HCT116 (cell line): ENCODE results near the gene JAGN1. TPM values are rescaled to one million over a fixed set of nuclear protein-coding genes. Genes with fewer than 3 reads are reported as not detected.
A peak's percentile ranks its signal among the peaks of the same experiment; 100 is the strongest.
"Not testable (repeated sequence)": the region's sequence is repeated elsewhere in the genome, so short reads cannot be mapped to it uniquely, and the experiment has no call there.

Experiments
- ATAC-seq: fragments of 200-7000 bp; cut with Tn5 transposase; 2 replicates; pipeline ENCODE4 v1.9.1; 2020; ENCODE audit warnings: mild to moderate bottlenecking, moderate library complexity
- BruUV-seq: library from RNA; stranded (reverse); fragments of 400-500 nt; replicated peaks from 2 replicates; lab custom pipeline; 2021; lab: Mats Ljungman, UMichigan
- CTCF ChIA-PET: fragments of 300-600 bp; sonication (Branson Sonifier 250); formaldehyde crosslinking; loops from one replicate; lab custom pipeline; 2021; ENCODE audit warnings: antibody characterized with exemption; lab: Charles Lee
- POLR2A ChIA-PET: fragments of 300-600, 350-600 bp; sonication (Branson Sonifier 250); formaldehyde crosslinking; loops from one replicate; lab custom pipeline; 2021; ENCODE audit warnings: antibody characterized with exemption; lab: Charles Lee
- RAD21 ChIA-PET, 2 experiments: fragments of 300-600 bp; sonication (Branson Sonifier 250); formaldehyde crosslinking; loops; one replicate each; lab custom pipeline; 2023; ENCODE audit warnings: low total read pairs in 2 of 2; ENCODE audit not compliant: uncharacterized antibody in 2 of 2, unreplicated experiment in 2 of 2, low non-redundant PET in 1 of 2; lab: Charles Lee
- DNase-seq: peaks from one replicate; pipeline ENCODE4 v3.0.0-alpha.2; 2010; ENCODE audit warnings: low read depth, low spot score
- H2AFZ ChIP-seq: fragments of 200-600 bp; shearing (Covaris generic), sonication (generic); 2 replicates; pipeline ENCODE4 v1.6.1; 2017; ENCODE audit warnings: low read depth, mixed run types, mixed read lengths, antibody characterized with exemption, low read length; ENCODE audit not compliant: poor library complexity, severe bottlenecking
- H3K27ac ChIP-seq: 2 replicates; pipeline ENCODE4 v1.5.1; 2012; ENCODE audit warnings: low read depth, low read length
- H3K27me3 ChIP-seq: fragments of 200-600 bp; sonication (generic); 2 replicates; pipeline ENCODE4 v1.6.1; 2016; ENCODE audit warnings: mixed run types, low read length, mixed read lengths; ENCODE audit not compliant: insufficient read depth
- H3K36me3 ChIP-seq, 2 experiments: fragments of 200-500 bp in 1 of 2; fragments of 200-600 bp in 1 of 2; sonication (Bioruptor generic) in 1 of 2; sonication (generic) in 1 of 2; 2 replicates each; pipeline versions ENCODE4 v1.5.1 to v1.6.1; 2014 to 2016; ENCODE audit warnings: low read length in 2 of 2, inconsistent platforms in 1 of 2, mixed read lengths in 1 of 2, mixed run types in 1 of 2; ENCODE audit not compliant: insufficient read depth in 2 of 2, control insufficient read depth in 1 of 2
- H3K4me1 ChIP-seq, 2 experiments: fragments of 200-600 bp in 1 of 2; sonication (generic) in 1 of 2; 2 replicates each; pipeline versions ENCODE4 v1.5.1 to v1.6.1; 2012 to 2017; ENCODE audit warnings: low read length in 2 of 2, inconsistent platforms in 1 of 2, mild to moderate bottlenecking in 1 of 2, mixed read lengths in 1 of 2, mixed run types in 1 of 2, moderate library complexity in 1 of 2; ENCODE audit not compliant: insufficient read depth in 2 of 2, control insufficient read depth in 1 of 2
- H3K4me2 ChIP-seq: fragments of 200-600 bp; sonication (generic); 2 replicates; pipeline ENCODE4 v1.6.1; 2017; ENCODE audit warnings: mixed run types, low read length, mixed read lengths
- H3K4me3 ChIP-seq, 2 experiments: fragments of 200-600 bp in 1 of 2; sonication (generic) in 1 of 2; replicated peaks in 1 of 2; 2 replicates each; pipeline ENCODE4 v1.5.1; 2011 to 2016; ENCODE audit warnings: low read length in 2 of 2, control low read depth in 1 of 2, low read depth in 1 of 2, mild to moderate bottlenecking in 1 of 2, mixed read lengths in 1 of 2, mixed run types in 1 of 2
- H3K79me2 ChIP-seq: fragments of 200-600 bp; sonication (generic); 2 replicates; pipeline ENCODE4 v1.6.1; 2017; ENCODE audit warnings: mild to moderate bottlenecking, mixed run types, low read length, moderate library complexity, mixed read lengths; ENCODE audit not compliant: insufficient read depth
- H3K9ac ChIP-seq: fragments of 200-600 bp; sonication (generic); 2 replicates; pipeline ENCODE4 v1.6.1; 2016; ENCODE audit warnings: low read length, mixed read lengths
- H3K9me2 ChIP-seq: fragments of 200-600 bp; sonication (generic), shearing (Covaris generic); 2 replicates; pipeline ENCODE4 v1.6.1; 2017; ENCODE audit warnings: mixed run types, mild to moderate bottlenecking, moderate library complexity; ENCODE audit not compliant: insufficient read depth
- H3K9me3 ChIP-seq, 2 experiments: fragments of 200-500 bp in 1 of 2; fragments of 200-600 bp in 1 of 2; sonication (Bioruptor generic) in 1 of 2; sonication (generic) in 1 of 2; 2 replicates each; pipeline ENCODE4 v1.6.1; 2014 to 2017; ENCODE audit warnings: low read length in 2 of 2, mixed read lengths in 2 of 2, inconsistent platforms in 1 of 2, low read depth in 1 of 2, mild to moderate bottlenecking in 1 of 2, mixed run types in 1 of 2, moderate library complexity in 1 of 2; ENCODE audit not compliant: control insufficient read depth in 1 of 2, insufficient read depth in 1 of 2
- H4K20me1 ChIP-seq: fragments of 200-600 bp; sonication (generic), shearing (Covaris generic); 2 replicates; pipeline ENCODE4 v1.6.1; 2017; ENCODE audit warnings: mixed run types, mild to moderate bottlenecking, moderate library complexity; ENCODE audit not compliant: insufficient read depth
- EGR1 ChIP-seq: IDR thresholded peaks from 2 replicates; pipeline ENCODE4 v1.6.1; 2012; ENCODE audit warnings: low read depth
- ELF1 ChIP-seq: IDR thresholded peaks from 2 replicates; pipeline ENCODE4 v1.6.1; 2012; ENCODE audit warnings: low read depth, borderline replicate concordance
- EZH2 ChIP-seq: fragments of 200-600 bp; sonication (generic); IDR thresholded peaks from 2 replicates; pipeline ENCODE4 v1.6.1; 2017; ENCODE audit warnings: antibody characterized with exemption, mixed run types
- EZH2phosphoT487 ChIP-seq: fragments of 200-600 bp; IDR thresholded peaks from 2 replicates; pipeline ENCODE4 v1.6.1; 2018; ENCODE audit warnings: antibody characterized with exemption, borderline replicate concordance
- FOSL1 ChIP-seq: IDR thresholded peaks from 2 replicates; pipeline ENCODE4 v1.6.1; 2012; ENCODE audit warnings: low read depth
- POLR2A ChIP-seq: IDR thresholded peaks from 2 replicates; pipeline ENCODE4 v1.7.0; 2011; ENCODE audit warnings: borderline replicate concordance; ENCODE audit not compliant: insufficient read depth, insufficient read length; ENCODE audit errors: extremely low read depth
- POLR2AphosphoS5 ChIP-seq: IDR thresholded peaks from 2 replicates; pipeline ENCODE4 v1.6.1; 2011; ENCODE audit warnings: mild to moderate bottlenecking, low read depth, low read length, moderate library complexity
- RAD21 ChIP-seq: IDR thresholded peaks from 2 replicates; pipeline ENCODE4 v1.6.1; 2012; ENCODE audit warnings: low read depth, mild to moderate bottlenecking
- SP1 ChIP-seq: IDR thresholded peaks from 2 replicates; pipeline ENCODE4 v1.6.1; 2012; ENCODE audit warnings: low read depth
- TCF7L2 ChIP-seq: IDR thresholded peaks from 2 replicates; pipeline ENCODE4 v1.7.0; 2011; ENCODE audit warnings: borderline replicate concordance, inconsistent platforms; ENCODE audit not compliant: insufficient read depth, insufficient read length; ENCODE audit errors: extremely low read depth
- YY1 ChIP-seq: IDR thresholded peaks from 2 replicates; pipeline ENCODE4 v1.6.1; 2011; ENCODE audit warnings: low read length, low read depth, moderate library complexity, mild to moderate bottlenecking; ENCODE audit not compliant: insufficient replicate concordance; ENCODE audit errors: extremely low read depth
- intact Hi-C: fragments of 100-400 bp; cut with micrococcal nuclease; formaldehyde crosslinking; loops from 2 replicates; pipeline ENCODE4 v1.10.0; 2022
- total RNA-seq: library from RNA; stranded (reverse); gene quantifications from one replicate; pipeline ENCODE4 v1.2.1, GENCODE V29; 2021; ENCODE audit not compliant: unreplicated experiment
- TF ChIP-seq, protein P1 (sequence below), 3 experiments: fragments of 200-600 bp in 1 of 3; sonication (generic) in 1 of 3; IDR thresholded peaks in 2 of 3; conservative IDR thresholded peaks in 1 of 3; 2 replicates each; pipeline ENCODE4 v1.5.1; 2012 to 2017; ENCODE audit warnings: low read depth in 2 of 3, low read length in 2 of 3, antibody characterized with exemption in 1 of 3, borderline replicate concordance in 1 of 3, control low read depth in 1 of 3, mild to moderate bottlenecking in 1 of 3, mixed read lengths in 1 of 3, mixed run types in 1 of 3, moderate library complexity in 1 of 3; ENCODE audit not compliant: insufficient read depth in 1 of 3
- TF ChIP-seq, protein P2 (sequence below): IDR thresholded peaks from 2 replicates; pipeline ENCODE4 v1.6.1; 2012; ENCODE audit warnings: low read depth
- TF ChIP-seq, protein P3 (sequence below): IDR thresholded peaks from 2 replicates; pipeline ENCODE4 v1.6.1; 2012

JAGN1 gene
- total RNA-seq, 1 experiment from 2014 or later = 33.4 TPM

DNA sequence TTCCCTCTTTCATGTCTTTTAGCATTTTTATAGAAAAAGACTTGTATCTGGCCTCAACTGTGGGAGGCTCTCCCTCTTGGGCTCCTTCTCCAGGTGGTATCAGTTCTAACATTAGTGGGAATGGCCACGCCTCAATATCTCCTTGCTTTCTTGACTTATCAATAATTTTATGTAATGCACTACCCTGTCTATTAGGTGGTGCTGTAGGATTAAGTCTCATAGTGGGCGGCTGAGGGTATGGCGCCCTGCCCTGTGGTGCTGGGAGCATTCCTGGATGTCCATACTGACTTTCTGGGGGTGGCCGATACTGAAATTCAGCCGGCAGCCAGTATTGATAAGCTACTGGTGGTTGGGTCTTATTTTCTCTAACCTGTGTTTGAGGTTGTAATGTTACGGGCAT, 37.9 kb upstream of the JAGN1 start:
- ChIA-PET CTCF (no interaction called here), POLR2A (no interaction called here), RAD21 (no interaction called here)
- Histone ChIP-seq H3K27me3 (no peaks in the 10 kb centered on the region), H3K4me3 (no peak overlapping the region), H3K27ac (no peak overlapping the region), H3K79me2 (no peaks in the 10 kb centered on the region), H2AFZ (no peak overlapping the region), H3K36me3 (no peaks in the 10 kb centered on the region), H3K9me2 (no peaks in the 10 kb centered on the region), H4K20me1 (no peaks in the 10 kb centered on the region), H3K4me1 (no peaks in the 10 kb centered on the region), H3K4me2 (no peak overlapping the region), H3K9ac (no peak overlapping the region), H3K9me3 (no peaks in the 10 kb centered on the region)
- ATAC-seq (no peak), DNase-seq (no peak)
- intact Hi-C loops = no loop called here
- TF ChIP-seq POLR2A (no peak), YY1 (no peak), TCF7L2 (no peak), ELF1 (no peak), SP1 (no peak), POLR2AphosphoS5 (no peak), FOSL1 (no peak), RAD21 (peak; percentile 66), EZH2phosphoT487 (no peak), EZH2 (no peak), EGR1 (no peak)
- TF ChIP-seq, protein P1, sequence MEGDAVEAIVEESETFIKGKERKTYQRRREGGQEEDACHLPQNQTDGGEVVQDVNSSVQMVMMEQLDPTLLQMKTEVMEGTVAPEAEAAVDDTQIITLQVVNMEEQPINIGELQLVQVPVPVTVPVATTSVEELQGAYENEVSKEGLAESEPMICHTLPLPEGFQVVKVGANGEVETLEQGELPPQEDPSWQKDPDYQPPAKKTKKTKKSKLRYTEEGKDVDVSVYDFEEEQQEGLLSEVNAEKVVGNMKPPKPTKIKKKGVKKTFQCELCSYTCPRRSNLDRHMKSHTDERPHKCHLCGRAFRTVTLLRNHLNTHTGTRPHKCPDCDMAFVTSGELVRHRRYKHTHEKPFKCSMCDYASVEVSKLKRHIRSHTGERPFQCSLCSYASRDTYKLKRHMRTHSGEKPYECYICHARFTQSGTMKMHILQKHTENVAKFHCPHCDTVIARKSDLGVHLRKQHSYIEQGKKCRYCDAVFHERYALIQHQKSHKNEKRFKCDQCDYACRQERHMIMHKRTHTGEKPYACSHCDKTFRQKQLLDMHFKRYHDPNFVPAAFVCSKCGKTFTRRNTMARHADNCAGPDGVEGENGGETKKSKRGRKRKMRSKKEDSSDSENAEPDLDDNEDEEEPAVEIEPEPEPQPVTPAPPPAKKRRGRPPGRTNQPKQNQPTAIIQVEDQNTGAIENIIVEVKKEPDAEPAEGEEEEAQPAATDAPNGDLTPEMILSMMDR (IDR thresholded peaks at IDR 0.05 in 2 of 3, conservative IDR thresholded peaks at IDR 0.05 in 1 of 3; ENCODE audit: borderline replicate concordance in 1 of 3, insufficient read depth in 1 of 3, low read depth in 2 of 3, low read length in 2 of 3) = peak in 2 of 3 experiments; percentile 26 to 29; a peak in 1 of 6 replicates
- TF ChIP-seq, protein P2, sequence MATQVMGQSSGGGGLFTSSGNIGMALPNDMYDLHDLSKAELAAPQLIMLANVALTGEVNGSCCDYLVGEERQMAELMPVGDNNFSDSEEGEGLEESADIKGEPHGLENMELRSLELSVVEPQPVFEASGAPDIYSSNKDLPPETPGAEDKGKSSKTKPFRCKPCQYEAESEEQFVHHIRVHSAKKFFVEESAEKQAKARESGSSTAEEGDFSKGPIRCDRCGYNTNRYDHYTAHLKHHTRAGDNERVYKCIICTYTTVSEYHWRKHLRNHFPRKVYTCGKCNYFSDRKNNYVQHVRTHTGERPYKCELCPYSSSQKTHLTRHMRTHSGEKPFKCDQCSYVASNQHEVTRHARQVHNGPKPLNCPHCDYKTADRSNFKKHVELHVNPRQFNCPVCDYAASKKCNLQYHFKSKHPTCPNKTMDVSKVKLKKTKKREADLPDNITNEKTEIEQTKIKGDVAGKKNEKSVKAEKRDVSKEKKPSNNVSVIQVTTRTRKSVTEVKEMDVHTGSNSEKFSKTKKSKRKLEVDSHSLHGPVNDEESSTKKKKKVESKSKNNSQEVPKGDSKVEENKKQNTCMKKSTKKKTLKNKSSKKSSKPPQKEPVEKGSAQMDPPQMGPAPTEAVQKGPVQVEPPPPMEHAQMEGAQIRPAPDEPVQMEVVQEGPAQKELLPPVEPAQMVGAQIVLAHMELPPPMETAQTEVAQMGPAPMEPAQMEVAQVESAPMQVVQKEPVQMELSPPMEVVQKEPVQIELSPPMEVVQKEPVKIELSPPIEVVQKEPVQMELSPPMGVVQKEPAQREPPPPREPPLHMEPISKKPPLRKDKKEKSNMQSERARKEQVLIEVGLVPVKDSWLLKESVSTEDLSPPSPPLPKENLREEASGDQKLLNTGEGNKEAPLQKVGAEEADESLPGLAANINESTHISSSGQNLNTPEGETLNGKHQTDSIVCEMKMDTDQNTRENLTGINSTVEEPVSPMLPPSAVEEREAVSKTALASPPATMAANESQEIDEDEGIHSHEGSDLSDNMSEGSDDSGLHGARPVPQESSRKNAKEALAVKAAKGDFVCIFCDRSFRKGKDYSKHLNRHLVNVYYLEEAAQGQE = no peak
- TF ChIP-seq, protein P3, sequence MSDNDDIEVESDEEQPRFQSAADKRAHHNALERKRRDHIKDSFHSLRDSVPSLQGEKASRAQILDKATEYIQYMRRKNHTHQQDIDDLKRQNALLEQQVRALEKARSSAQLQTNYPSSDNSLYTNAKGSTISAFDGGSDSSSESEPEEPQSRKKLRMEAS = no peak
- BruUV-seq = no TSS peak

DNA sequence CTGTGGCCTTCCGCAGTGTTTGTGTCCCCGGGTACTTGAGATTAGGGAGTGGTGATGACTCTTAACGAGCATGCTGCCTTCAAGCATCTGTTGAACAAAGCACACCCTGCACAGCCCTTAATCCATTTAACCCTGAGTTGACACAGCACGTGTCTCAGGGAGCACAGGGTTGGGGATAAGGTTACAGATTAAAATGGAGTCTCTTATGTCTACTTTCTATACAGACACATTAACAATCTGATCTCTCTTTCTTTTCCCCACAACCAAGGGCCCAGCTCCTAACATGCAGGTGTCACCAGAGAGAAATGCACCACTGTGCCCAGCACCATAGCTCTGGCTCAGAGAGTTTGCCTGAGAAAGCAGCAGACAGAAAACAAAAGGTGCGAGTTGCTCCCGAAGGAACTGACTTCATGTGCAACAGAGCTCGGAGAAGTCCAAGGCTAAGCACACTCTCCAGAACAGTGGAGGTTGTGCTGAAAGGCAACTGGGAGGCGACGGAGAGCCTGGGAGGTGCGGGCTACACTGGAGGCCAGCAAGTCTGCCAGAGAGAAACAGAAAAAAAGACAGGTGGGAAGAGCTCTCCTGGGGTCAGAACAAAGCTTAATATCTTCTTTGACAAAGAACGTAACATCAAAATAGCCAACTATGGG, 36.0 kb upstream of the JAGN1 start:
- BruUV-seq, H3K9me3 ChIP-seq, H3K27me3 ChIP-seq, H3K9ac ChIP-seq, POLR2A ChIA-PET, H3K27ac ChIP-seq, H4K20me1 ChIP-seq, H3K36me3 ChIP-seq, RAD21 ChIA-PET, H2AFZ ChIP-seq, H3K4me2 ChIP-seq, ATAC-seq, H3K9me2 ChIP-seq, H3K4me3 ChIP-seq, H3K79me2 ChIP-seq, DNase-seq, intact Hi-C loops, H3K4me1 ChIP-seq: not testable (repeated sequence)
- CTCF ChIA-PET = interaction anchor here (0.9 kb wide), 1 partner anchor 92 kb away, joined by 4 read pairs; no protein-coding TSS in a partner anchor
